GM18505 (cell line): Measurements from ENCODE around the gene DLGAP1.
"Not testable (repeated sequence)": the region's sequence is repeated elsewhere in the genome, so short reads cannot be mapped to it uniquely, and the experiment has no call there.

ENCODE experiments used
- ATAC-seq: cut with Tn5 transposase; IDR thresholded peaks from one replicate; pipeline ENCODE4 v1.9.1; 2021; ENCODE audit not compliant: unreplicated experiment
- POLR2A ChIP-seq: IDR thresholded peaks from 4 replicates; pipeline ENCODE4 v1.6.1; 2011; ENCODE audit warnings: borderline replicate concordance; ENCODE audit not compliant: insufficient read depth, insufficient read length; ENCODE audit errors: extremely low read depth

Gene DLGAP1

GRCh38 chr18:3665204-3665603 lies 789.9 kb downstream of the DLGAP1 start:
- TF ChIP-seq POLR2A: no peak
- ATAC-seq: no peak

GRCh38 chr18:3664563-3665178 lies 790.4 kb downstream of the DLGAP1 start:
- no peak for TF ChIP-seq POLR2A
- no peak for ATAC-seq

- ATAC-seq: no peak
Measured at GRCh38 chr18:3663870-3664512, 791.1 kb downstream of the DLGAP1 start.

GRCh38 chr18:3661989-3662388 lies 793.1 kb downstream of the DLGAP1 start:
- no peak for ATAC-seq
- TF ChIP-seq POLR2A: no peak

More at GRCh38 chr18:3663870-3664512, 791.1 kb downstream of the DLGAP1 start:
- no peak for TF ChIP-seq POLR2A

GRCh38 chr18:3660739-3661515 lies 794.2 kb downstream of the DLGAP1 start:
- TF ChIP-seq POLR2A: no peak
- ATAC-seq: no peak

- no peak for ATAC-seq
- TF ChIP-seq POLR2A: no peak
Measured at GRCh38 chr18:3658529-3658928, 796.6 kb downstream of the DLGAP1 start.

- ATAC-seq: no peak
- TF ChIP-seq POLR2A: no peak
Measured at GRCh38 chr18:3655254-3656050, 799.7 kb downstream of the DLGAP1 start.

- TF ChIP-seq POLR2A: no peak
- no peak for ATAC-seq
Measured at GRCh38 chr18:3654442-3655253, 800.5 kb downstream of the DLGAP1 start.

- no peak for TF ChIP-seq POLR2A
- ATAC-seq: no peak
Measured at GRCh38 chr18:3653851-3654441, 801.2 kb downstream of the DLGAP1 start.

GRCh38 chr18:3653263-3653850 lies 801.8 kb downstream of the DLGAP1 start:
- no peak for ATAC-seq
- no peak for TF ChIP-seq POLR2A

GRCh38 chr18:3652380-3653262 lies 802.5 kb downstream of the DLGAP1 start:
- ATAC-seq: no peak
- TF ChIP-seq POLR2A: no peak

- no peak for ATAC-seq
- no peak for TF ChIP-seq POLR2A
Measured at GRCh38 chr18:3651266-3651665, 803.8 kb downstream of the DLGAP1 start.

- ATAC-seq: not testable (repeated sequence)
Measured at GRCh38 chr18:3650521-3651042, 804.5 kb downstream of the DLGAP1 start.
